ENCODE results near the gene KCNQ1. TPM values are rescaled to one million over a fixed set of nuclear protein-coding genes. Genes with fewer than 3 reads are reported as not detected.

Gene KCNQ1
- total RNA-seq, 1 experiment from 2014 or later, result 9.2 TPM

DNA sequence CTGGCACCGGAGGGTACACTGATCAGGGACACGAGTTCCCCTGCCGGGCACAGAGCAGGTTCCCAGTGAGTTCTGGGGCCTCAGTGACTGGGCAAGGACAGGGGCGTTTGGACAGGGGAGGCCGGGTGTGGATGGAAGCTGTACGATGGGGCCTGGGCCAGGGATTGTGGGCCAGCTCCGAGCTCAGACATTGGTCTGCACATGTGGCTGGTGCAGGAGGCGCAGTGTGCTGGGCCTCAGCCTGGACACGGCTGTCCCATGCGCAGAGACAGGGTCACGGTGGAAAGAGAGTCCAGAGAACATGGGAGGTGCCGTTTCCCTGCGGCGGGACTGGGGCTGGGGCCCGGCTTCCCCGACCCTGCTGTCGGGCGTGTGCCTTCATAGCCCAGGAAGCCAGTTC, 380.0 kb downstream of the KCNQ1 start:
- no TSS peak for BruUV-seq (replicated peaks)
- Mint-ChIP-seq H3K27me3 (ENCODE audit: unreplicated experiment) (peaks cover 33% of the 10 kb centered on the region), H3K4me1 (ENCODE audit: low read depth, unreplicated experiment) (peaks cover 21% of the 10 kb centered on the region), H3K27ac (ENCODE audit: unreplicated experiment) (peak overlapping the region; percentile 26), H3K4me3 (ENCODE audit: low read depth, unreplicated experiment) (peak overlapping the region; percentile 36), H3K36me3 (ENCODE audit: insufficient read depth, unreplicated experiment) (no peaks in the 10 kb centered on the region), H3K9me3 (ENCODE audit: low read depth, unreplicated experiment) (peaks cover 31% of the 10 kb centered on the region)
- TF ChIP-seq, protein P1, sequence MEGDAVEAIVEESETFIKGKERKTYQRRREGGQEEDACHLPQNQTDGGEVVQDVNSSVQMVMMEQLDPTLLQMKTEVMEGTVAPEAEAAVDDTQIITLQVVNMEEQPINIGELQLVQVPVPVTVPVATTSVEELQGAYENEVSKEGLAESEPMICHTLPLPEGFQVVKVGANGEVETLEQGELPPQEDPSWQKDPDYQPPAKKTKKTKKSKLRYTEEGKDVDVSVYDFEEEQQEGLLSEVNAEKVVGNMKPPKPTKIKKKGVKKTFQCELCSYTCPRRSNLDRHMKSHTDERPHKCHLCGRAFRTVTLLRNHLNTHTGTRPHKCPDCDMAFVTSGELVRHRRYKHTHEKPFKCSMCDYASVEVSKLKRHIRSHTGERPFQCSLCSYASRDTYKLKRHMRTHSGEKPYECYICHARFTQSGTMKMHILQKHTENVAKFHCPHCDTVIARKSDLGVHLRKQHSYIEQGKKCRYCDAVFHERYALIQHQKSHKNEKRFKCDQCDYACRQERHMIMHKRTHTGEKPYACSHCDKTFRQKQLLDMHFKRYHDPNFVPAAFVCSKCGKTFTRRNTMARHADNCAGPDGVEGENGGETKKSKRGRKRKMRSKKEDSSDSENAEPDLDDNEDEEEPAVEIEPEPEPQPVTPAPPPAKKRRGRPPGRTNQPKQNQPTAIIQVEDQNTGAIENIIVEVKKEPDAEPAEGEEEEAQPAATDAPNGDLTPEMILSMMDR (IDR thresholded peaks at IDR 0.05; ENCODE audit: unreplicated experiment), result no peak
- CTCF ChIA-PET, result interaction anchor here (0.6 to 1.4 kb wide), 2 partner anchors 46 to 96 kb away, joined by 4 to 5 read pairs; no protein-coding TSS in a partner anchor
- intact Hi-C loops (cut with micrococcal nuclease; ENCODE audit: unreplicated experiment), result no loop called here
- DNase-seq, result no peak

DNA sequence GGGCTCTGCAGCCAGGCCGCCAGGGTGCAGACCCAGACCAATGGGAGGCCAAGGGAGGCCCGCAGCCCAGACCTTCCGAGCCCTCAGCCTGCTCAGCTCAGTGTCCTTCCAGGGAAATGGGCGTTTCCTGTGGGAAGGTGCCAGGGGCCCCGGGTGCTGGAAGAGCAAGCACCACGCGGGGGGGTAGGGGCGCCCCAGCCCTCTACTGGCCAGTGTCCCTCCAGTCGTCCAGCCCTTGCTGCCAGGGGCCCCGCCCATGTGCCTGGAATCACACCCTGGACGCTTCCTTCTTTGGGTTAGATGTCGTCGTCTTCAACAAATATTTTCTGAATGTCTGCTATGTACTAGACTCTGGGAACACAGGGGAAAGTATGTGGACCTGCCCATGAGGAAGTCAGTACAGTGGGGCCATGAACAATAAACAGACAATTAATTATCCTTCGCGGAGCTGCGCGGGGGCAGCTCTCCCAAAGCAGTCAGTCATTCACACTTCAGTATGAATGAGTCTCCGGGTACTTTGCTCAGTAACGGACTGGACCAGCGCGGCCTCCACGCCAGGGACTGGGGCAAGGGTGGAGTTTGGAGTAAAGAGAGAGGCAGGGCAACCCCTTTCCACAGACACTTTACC, 380.6 kb downstream of the KCNQ1 start:
- DNase-seq, result peak; percentile 77
- H3K36me3 Mint-ChIP-seq (ENCODE audit: insufficient read depth, unreplicated experiment), result no peaks in the 10 kb centered on the region
- peaks cover 29% of the 10 kb centered on the region for H3K9me3 Mint-ChIP-seq (ENCODE audit: low read depth, unreplicated experiment)
- H3K4me1 Mint-ChIP-seq (ENCODE audit: low read depth, unreplicated experiment), result peaks cover 21% of the 10 kb centered on the region
- TF ChIP-seq, protein P1 (IDR thresholded peaks at IDR 0.05; ENCODE audit: unreplicated experiment), result peak; percentile 28
- H3K27me3 Mint-ChIP-seq (ENCODE audit: unreplicated experiment), result peaks cover 37% of the 10 kb centered on the region
- BruUV-seq (replicated peaks), result no TSS peak
- intact Hi-C loops (cut with micrococcal nuclease; ENCODE audit: unreplicated experiment), result no loop called here
- H3K27ac Mint-ChIP-seq (ENCODE audit: unreplicated experiment), result peak overlapping the region; percentile 26
- CTCF ChIA-PET, result interaction anchor here (1.0 to 1.4 kb wide), 2 partner anchors 12 to 47 kb away, joined by 3 to 4 read pairs; no protein-coding TSS in a partner anchor
- peak overlapping the region; percentile 36 for H3K4me3 Mint-ChIP-seq (ENCODE audit: low read depth, unreplicated experiment)

DNA sequence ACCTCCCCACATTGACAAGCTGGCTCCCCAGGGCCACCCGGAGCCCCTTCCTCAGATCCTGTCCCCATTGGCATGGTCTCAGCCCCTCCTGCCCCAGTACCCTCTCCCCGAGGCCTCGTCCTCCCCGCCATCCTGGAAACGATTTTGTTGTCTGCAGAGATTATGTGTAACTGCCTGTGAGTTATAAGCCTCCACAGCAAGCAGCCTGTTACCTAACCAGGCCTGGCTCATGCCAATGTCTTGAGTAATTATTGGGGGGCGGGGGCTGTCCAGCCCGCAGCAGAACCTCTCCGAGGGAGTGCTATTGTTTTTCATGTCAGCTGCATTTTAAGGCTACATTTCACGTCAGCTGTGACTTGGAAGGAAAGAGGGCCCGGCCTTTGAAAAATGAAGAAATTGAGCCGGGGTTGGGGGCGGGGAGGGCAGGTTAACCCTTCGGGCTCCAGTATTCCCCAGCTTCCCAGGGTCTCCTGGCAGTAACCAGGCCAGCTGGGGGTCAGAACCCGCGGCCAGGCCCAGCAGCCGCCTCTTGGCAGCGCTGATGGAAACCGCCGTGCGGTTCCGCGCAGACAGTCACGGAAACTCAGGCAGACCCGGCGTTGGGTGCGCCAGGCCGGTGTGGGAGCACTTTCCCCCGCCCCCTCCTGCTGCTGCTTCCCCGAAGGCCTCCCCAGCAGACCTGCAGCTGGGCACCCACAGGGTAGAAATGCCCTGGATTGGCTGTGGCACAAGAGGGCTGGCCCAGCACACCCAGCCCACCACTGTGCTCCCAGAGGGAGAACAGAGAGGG, 381.3 kb downstream of the KCNQ1 start:
- intact Hi-C loops (cut with micrococcal nuclease; ENCODE audit: unreplicated experiment), result no loop called here
- no TSS peak for BruUV-seq (replicated peaks)
- no peaks in the 10 kb centered on the region for H3K36me3 Mint-ChIP-seq (ENCODE audit: insufficient read depth, unreplicated experiment)
- H3K4me3 Mint-ChIP-seq (ENCODE audit: low read depth, unreplicated experiment), result peak overlapping the region; percentile 36
- peaks cover 21% of the 10 kb centered on the region for H3K4me1 Mint-ChIP-seq (ENCODE audit: low read depth, unreplicated experiment)
- DNase-seq, result peak; percentile 81
- CTCF ChIA-PET, result interaction anchor here (1.0 to 1.4 kb wide), 2 partner anchors 11 to 48 kb away, joined by 3 to 4 read pairs; no protein-coding TSS in a partner anchor
- H3K27ac Mint-ChIP-seq (ENCODE audit: unreplicated experiment), result peak overlapping the region; percentile 26
- H3K27me3 Mint-ChIP-seq (ENCODE audit: unreplicated experiment), result peaks cover 37% of the 10 kb centered on the region
- TF ChIP-seq, protein P1 (IDR thresholded peaks at IDR 0.05; ENCODE audit: unreplicated experiment), result no peak
- peaks cover 29% of the 10 kb centered on the region for H3K9me3 Mint-ChIP-seq (ENCODE audit: low read depth, unreplicated experiment)

DNA sequence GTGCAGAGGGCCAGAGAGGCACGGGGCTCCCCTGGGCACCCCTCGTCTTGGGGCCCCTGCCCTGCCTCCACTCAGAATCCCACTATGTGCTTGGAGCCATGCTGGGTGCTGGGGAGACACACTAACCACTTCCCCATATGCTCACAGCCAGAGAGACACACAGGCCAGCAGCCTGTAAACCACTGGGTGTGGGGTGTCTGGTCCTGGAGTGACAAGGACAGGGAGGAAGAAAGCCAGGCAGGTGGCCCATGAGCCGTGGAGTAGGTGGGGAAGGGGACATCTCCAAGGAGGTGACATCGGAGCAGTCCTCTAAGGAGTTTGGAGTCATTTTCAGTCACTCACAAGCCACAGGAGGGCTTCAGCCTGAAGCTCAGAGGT, 381.9 kb downstream of the KCNQ1 start:
- H3K9me3 Mint-ChIP-seq (ENCODE audit: low read depth, unreplicated experiment), result peaks cover 28% of the 10 kb centered on the region
- CTCF ChIA-PET, result no interaction called here

More for the DNA sequence above, 381.9 kb downstream of the KCNQ1 start:
- BruUV-seq (replicated peaks), result no TSS peak
- H3K27me3 Mint-ChIP-seq (ENCODE audit: unreplicated experiment), result peaks cover 37% of the 10 kb centered on the region
- TF ChIP-seq, protein P1 (IDR thresholded peaks at IDR 0.05; ENCODE audit: unreplicated experiment), result no peak
- H3K36me3 Mint-ChIP-seq (ENCODE audit: insufficient read depth, unreplicated experiment), result no peaks in the 10 kb centered on the region
- H3K4me3 Mint-ChIP-seq (ENCODE audit: low read depth, unreplicated experiment), result no peak overlapping the region
- peaks cover 21% of the 10 kb centered on the region for H3K4me1 Mint-ChIP-seq (ENCODE audit: low read depth, unreplicated experiment)
- no peak for DNase-seq
- no peak overlapping the region for H3K27ac Mint-ChIP-seq (ENCODE audit: unreplicated experiment)
- intact Hi-C loops (cut with micrococcal nuclease; ENCODE audit: unreplicated experiment), result no loop called here

Data from Calu3 (cell line).